ENCODE data around the gene EFNA2. TPM values are rescaled to one million over a fixed set of nuclear protein-coding genes. Genes with fewer than 3 reads are reported as not detected.

EFNA2 gene
- total RNA-seq, 1 experiment from 2014 or later = 14.3 TPM

GRCh38 chr19:1288226-1288612, 2.5 kb downstream of the EFNA2 start:
- peaks cover 2% of the 10 kb centered on the region; the same call in 1 of the 2 replicates for H3K79me2 ChIP-seq (ENCODE audit: insufficient read depth, low read length)
- no peak overlapping the region for H2BK20ac ChIP-seq (ENCODE audit: low read depth, low read length, poor library complexity, severe bottlenecking)
- no peak overlapping the region for H3K27ac Mint-ChIP-seq
- no peak overlapping the region for H3K23ac ChIP-seq (ENCODE audit: insufficient read length, low read depth, low read length)
- H3K4me3 Mint-ChIP-seq = no peak overlapping the region
- H2BK120ac ChIP-seq (ENCODE audit: low read depth, low read length, poor library complexity, severe bottlenecking) = no peak overlapping the region
- no peak overlapping the region for H3K14ac ChIP-seq (ENCODE audit: insufficient read depth, low read length)
- no peak overlapping the region for H2BK15ac ChIP-seq (ENCODE audit: low read depth, low read length)
- H3K56ac ChIP-seq (ENCODE audit: insufficient read length, low read depth, low read length) = no peak overlapping the region
- H3K4me1 Mint-ChIP-seq = peaks cover 6 to 20% of the 10 kb centered on the region in 2 experiments
- H3K27me3 Mint-ChIP-seq (ENCODE audit: low read depth) = peaks cover 15% of the 10 kb centered on the region
- no peak overlapping the region for H3K4ac ChIP-seq (ENCODE audit: low read depth, low read length)
- H4K5ac ChIP-seq (ENCODE audit: insufficient read length, low read depth, low read length) = no peak overlapping the region
- H3K36me3 Mint-ChIP-seq (ENCODE audit: insufficient read depth in 1 of 3, low read depth in 3 of 3) = no peaks in the 10 kb centered on the region
- H3K9me3 Mint-ChIP-seq = no peaks in the 10 kb centered on the region
- no peak overlapping the region for H3K4me2 ChIP-seq (ENCODE audit: insufficient read depth, insufficient read length, low read length)
- no peaks in the 10 kb centered on the region for H3K9me3 ChIP-seq (ENCODE audit: control insufficient read depth, low read depth, low read length)
- DNase-seq = no peak
- peaks cover 4% of the 10 kb centered on the region for H3K23me2 ChIP-seq (ENCODE audit: insufficient read length, low read depth, low read length, poor library complexity, severe bottlenecking)
- no peak overlapping the region for H3K9ac ChIP-seq (ENCODE audit: extremely low read depth, insufficient read length, low read length)
- H3K27me3 ChIP-seq (ENCODE audit: insufficient read depth, low read length) = no peaks in the 10 kb centered on the region
- H3K18ac ChIP-seq (ENCODE audit: insufficient read length, low read depth, low read length) = no peak overlapping the region
- no peaks in the 10 kb centered on the region for H3K4me1 ChIP-seq (ENCODE audit: insufficient read depth, low read length)
- H3K79me1 ChIP-seq (ENCODE audit: insufficient read depth, low read depth, low read length, poor library complexity, severe bottlenecking) = no peaks in the 10 kb centered on the region
- TF ChIP-seq CTCF (conservative IDR thresholded peaks at IDR 0.05) = no peak
- H2AFZ ChIP-seq (ENCODE audit: low read length) = no peak overlapping the region
- H4K20me1 ChIP-seq (ENCODE audit: control insufficient read depth, insufficient read depth, insufficient read length) = no peaks in the 10 kb centered on the region
- no peak overlapping the region for H3T11ph ChIP-seq (ENCODE audit: low read length)
- H2BK12ac ChIP-seq (ENCODE audit: insufficient read length, low read depth, low read length) = no peak overlapping the region
- no CpG with 5 or more reads among the region's 18 CpGs for WGBS (ENCODE audit: extremely low coverage, insufficient read length, low lambda C conversion rate)
- no peak overlapping the region for H4K8ac ChIP-seq (replicated peaks; ENCODE audit: insufficient read length, low read depth, low read length)
- no peak overlapping the region for H2AK5ac ChIP-seq (ENCODE audit: insufficient read length, low read length)
- no peak overlapping the region for H4K91ac ChIP-seq (ENCODE audit: insufficient read length, low read depth, low read length)
- H3K27ac ChIP-seq (ENCODE audit: insufficient read length, low read depth, low read length) = no peak overlapping the region
- H2BK5ac ChIP-seq (ENCODE audit: insufficient read length, low read length) = no peak overlapping the region
